Naive thymus-derived CD4-positive, alpha-beta T cell (primary cell): ENCODE data around the gene APCDD1L. TPM values are rescaled to one million over a fixed set of nuclear protein-coding genes. Genes with fewer than 3 reads are reported as not detected.
"Not testable (repeated sequence)": the region's sequence is repeated elsewhere in the genome, so short reads cannot be mapped to it uniquely, and the experiment has no call there.

Source experiments
- ATAC-seq: fragments of 150-1000 bp; cut with Tn5 transposase; 2 replicates; pipeline ENCODE4 v1.10.0; 2021; ENCODE audit warnings: mild to moderate bottlenecking, moderate library complexity
- CTCF ChIA-PET: fragments of 350-600 bp; sonication (Branson Sonifier 250); formaldehyde crosslinking; loops from one replicate; lab custom pipeline; 2021; ENCODE audit warnings: antibody characterized with exemption; lab: Charles Lee
- POLR2A ChIA-PET: fragments of 350-600 bp; sonication (Branson Sonifier 250); formaldehyde crosslinking; loops from one replicate; lab custom pipeline; 2021; ENCODE audit warnings: antibody characterized with exemption, inconsistent platforms; lab: Charles Lee
- DNase-seq, 9 donors: peaks; one replicate each; pipeline versions ENCODE4 v3.0.0 to v3.0.0-alpha.2; 2020 to 2022; ENCODE audit warnings: mixed read lengths in 1 of 9
- H3K27ac ChIP-seq: one replicate; pipeline ENCODE4 v1.7.0; 2013; ENCODE audit warnings: mild to moderate bottlenecking, low read depth, low read length, moderate library complexity
- H3K27me3 ChIP-seq, 2 donors: one replicate each; pipeline ENCODE4 v1.7.0; 2013; ENCODE audit warnings: low read length in 2 of 2, mild to moderate bottlenecking in 2 of 2, moderate library complexity in 2 of 2; ENCODE audit not compliant: control insufficient read depth in 2 of 2, insufficient read depth in 2 of 2
- H3K36me3 ChIP-seq, 3 experiments: 1 replicate in 2 of 3; 2 replicates in 1 of 3; pipeline ENCODE4 v1.7.0; 2013; ENCODE audit warnings: low read length in 3 of 3, mild to moderate bottlenecking in 3 of 3, moderate library complexity in 1 of 3; ENCODE audit not compliant: insufficient read depth in 3 of 3, control insufficient read depth in 2 of 3
- H3K4me1 ChIP-seq, 2 donors: one replicate each; pipeline ENCODE4 v1.7.0; 2013; ENCODE audit warnings: low read length in 2 of 2, mild to moderate bottlenecking in 2 of 2, moderate library complexity in 1 of 2; ENCODE audit not compliant: control insufficient read depth in 2 of 2, insufficient read depth in 2 of 2
- H3K4me3 ChIP-seq: 2 replicates; pipeline ENCODE4 v1.7.0; 2013; ENCODE audit warnings: mild to moderate bottlenecking, low read length
- H3K9me3 ChIP-seq, 3 experiments: 1 replicate in 2 of 3; 2 replicates in 1 of 3; pipeline ENCODE4 v1.7.0; 2013; ENCODE audit warnings: low read length in 3 of 3; ENCODE audit not compliant: control insufficient read depth in 2 of 3
- H3K27ac Mint-ChIP-seq, 9 donors: one replicate each; pipeline ENCODE4 v1.8.0; 2020 to 2022; ENCODE audit warnings: mixed read lengths in 9 of 9, mild to moderate bottlenecking in 8 of 9, moderate library complexity in 5 of 9, inconsistent platforms in 2 of 9
- H3K27me3 Mint-ChIP-seq, 5 donors: one replicate each; pipeline ENCODE4 v1.8.0; 2021 to 2022; ENCODE audit warnings: mixed read lengths in 5 of 5, mild to moderate bottlenecking in 1 of 5
- H3K36me3 Mint-ChIP-seq, 5 donors: one replicate each; pipeline ENCODE4 v1.8.0; 2020 to 2022; ENCODE audit warnings: mixed read lengths in 5 of 5, mild to moderate bottlenecking in 3 of 5, inconsistent platforms in 1 of 5
- H3K4me1 Mint-ChIP-seq, 7 donors: one replicate each; pipeline ENCODE4 v1.8.0; 2020 to 2022; ENCODE audit warnings: mixed read lengths in 7 of 7, mild to moderate bottlenecking in 3 of 7, inconsistent platforms in 1 of 7
- H3K4me3 Mint-ChIP-seq, 10 donors: one replicate each; pipeline ENCODE4 v1.8.0; 2020 to 2022; ENCODE audit warnings: mild to moderate bottlenecking in 10 of 10, mixed read lengths in 10 of 10, moderate library complexity in 6 of 10, inconsistent platforms in 2 of 10
- H3K9me3 Mint-ChIP-seq, 11 donors: one replicate each; pipeline ENCODE4 v1.8.0; 2020 to 2022; ENCODE audit warnings: mixed read lengths in 11 of 11, mild to moderate bottlenecking in 4 of 11, inconsistent platforms in 1 of 11, moderate library complexity in 1 of 11
- intact Hi-C, 2 donors: fragments of 100-400 bp; cut with micrococcal nuclease; formaldehyde crosslinking; loops; one replicate each; pipeline ENCODE4 v1.15.1; 2023
- polyA plus RNA-seq, 2 donors: library from polyadenylated mRNA; unstranded; fragments of 300-500 nt; fragmentation: Illumina TruSeq; gene quantifications; one replicate each; pipeline ENCODE4 v1.2.3, GENCODE V29; 2021
- total RNA-seq, 6 experiments: library from RNA in 5 of 6; stranded (reverse) in 5 of 6; gene quantifications; 1 replicate in 5 of 6; 2 replicates in 1 of 6; pipeline ENCODE4 v1.2.3 and lab custom pipeline; 2021 to 2026

The APCDD1L gene
- total and polyA plus RNA-seq, 7 experiments from 2014 or later: 0.09 to 0.18 TPM; not detected in 5

GRCh38 chr20:58431134-58431533, 84.1 kb downstream of the APCDD1L start:
- Histone ChIP-seq H3K27ac (no peak overlapping the region), H3K9me3 (no peaks in the 10 kb centered on the region), H3K4me1 (peaks cover 0 to 5% of the 10 kb centered on the region in 2 donors), H3K36me3 (peaks cover 0 to 8% (median 4%) of the 10 kb centered on the region in 3 experiments), H3K27me3 (no peaks in the 10 kb centered on the region), H3K4me3 (no peak overlapping the region)
- no peak overlapping the region for H3K27ac Mint-ChIP-seq
- peaks cover 6 to 19% (median 9%) of the 10 kb centered on the region in 5 donors for H3K36me3 Mint-ChIP-seq
- no peak for DNase-seq
- peaks cover 0 to 3% (median 0%) of the 10 kb centered on the region in 11 donors for H3K9me3 Mint-ChIP-seq
- ChIA-PET POLR2A (interaction anchor here (1.0 kb wide), 1 partner anchor 11 kb away, joined by 3 read pairs; no protein-coding TSS in a partner anchor), CTCF (no interaction called here)
- intact Hi-C loops: no loop called here
- ATAC-seq: no peak
- no peaks in the 10 kb centered on the region for H3K27me3 Mint-ChIP-seq
- no peak overlapping the region for H3K4me3 Mint-ChIP-seq
- H3K4me1 Mint-ChIP-seq: peaks cover 18 to 50% (median 44%) of the 10 kb centered on the region in 7 donors

DNA sequence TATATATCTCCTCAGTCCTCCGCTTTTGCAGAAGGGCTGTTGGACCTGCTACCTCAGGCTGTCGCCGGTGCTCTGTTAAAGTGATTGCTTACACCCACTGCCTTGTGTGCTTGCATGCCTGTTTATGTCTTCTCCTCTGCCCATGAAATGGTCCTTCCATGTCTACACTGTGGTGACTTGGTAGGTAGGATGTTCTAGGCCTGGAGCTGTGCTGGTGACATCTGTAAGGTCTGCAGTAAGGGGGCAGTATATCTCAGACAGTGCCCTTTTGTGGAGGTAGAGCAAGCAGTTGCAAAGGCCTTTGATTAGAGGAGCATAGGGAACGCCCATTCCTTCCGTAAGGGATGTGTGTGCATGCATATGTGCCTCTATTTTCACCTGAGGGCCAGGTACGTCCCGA, 85.9 kb downstream of the APCDD1L start:
- no peaks in the 10 kb centered on the region for H3K27me3 Mint-ChIP-seq
- no peak for ATAC-seq
- H3K27ac ChIP-seq: no peak overlapping the region
- no peak overlapping the region for H3K4me3 ChIP-seq
- intact Hi-C loops: no loop called here
- H3K9me3 Mint-ChIP-seq: peaks cover 0 to 3% (median 0%) of the 10 kb centered on the region in 11 donors
- peaks cover 0 to 5% of the 10 kb centered on the region in 2 donors for H3K4me1 ChIP-seq
- no peak for DNase-seq
- peaks cover 8 to 15% (median 11%) of the 10 kb centered on the region in 5 donors for H3K36me3 Mint-ChIP-seq
- peak overlapping the region in 1 of 9 donors; percentile 77 for H3K27ac Mint-ChIP-seq
- ChIA-PET POLR2A (no interaction called here), CTCF (no interaction called here)
- H3K36me3 ChIP-seq: no peaks in the 10 kb centered on the region
- peak overlapping the region in 1 of 10 donors; percentile 26 for H3K4me3 Mint-ChIP-seq
- no peaks in the 10 kb centered on the region for H3K9me3 ChIP-seq
- peaks cover 24 to 46% (median 36%) of the 10 kb centered on the region in 7 donors for H3K4me1 Mint-ChIP-seq
- H3K27me3 ChIP-seq: no peaks in the 10 kb centered on the region

- CTCF ChIA-PET: no interaction called here
- peaks cover 22 to 39% (median 30%) of the 10 kb centered on the region in 7 donors for H3K4me1 Mint-ChIP-seq
- Histone ChIP-seq H3K9me3 (no peaks in the 10 kb centered on the region), H3K4me1 (peaks cover 0 to 5% of the 10 kb centered on the region in 2 donors), H3K27ac (no peak overlapping the region), H3K4me3 (no peak overlapping the region), H3K27me3 (no peaks in the 10 kb centered on the region), H3K36me3 (no peaks in the 10 kb centered on the region)
- H3K36me3 Mint-ChIP-seq: peaks cover 8 to 18% (median 11%) of the 10 kb centered on the region in 5 donors
- DNase-seq: no peak
- H3K27ac Mint-ChIP-seq: peak overlapping the region in 1 of 9 donors; percentile 19
- peaks cover 0 to 3% (median 0%) of the 10 kb centered on the region in 11 donors for H3K9me3 Mint-ChIP-seq
- peak overlapping the region in 1 of 10 donors; percentile 52 for H3K4me3 Mint-ChIP-seq
- intact Hi-C loops: no loop called here
- ATAC-seq: no peak
- POLR2A ChIA-PET: interaction anchor here (0.6 kb wide), 1 partner anchor 511 kb away, joined by 3 read pairs; no protein-coding TSS in a partner anchor
- H3K27me3 Mint-ChIP-seq: no peaks in the 10 kb centered on the region
Observed at GRCh38 chr20:58428364-58428763, 86.8 kb downstream of the APCDD1L start.

DNA sequence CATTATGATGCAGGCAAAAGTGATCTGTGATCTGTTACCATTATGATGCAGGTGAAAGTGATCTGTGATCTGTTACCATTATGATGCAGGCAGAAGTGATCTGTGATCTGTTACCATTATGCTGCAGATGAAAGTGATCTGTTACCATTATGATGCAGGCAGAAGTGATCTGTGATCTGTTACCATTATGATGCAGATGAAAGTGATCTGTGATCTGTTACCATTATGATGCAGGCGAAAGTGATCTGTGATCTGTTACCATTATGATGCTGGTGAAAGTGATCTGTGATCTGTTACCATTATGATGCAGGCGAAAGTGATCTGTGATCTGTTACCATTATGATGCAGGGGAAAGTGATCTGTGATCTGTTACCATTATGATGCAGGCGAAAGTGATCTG, 87.6 kb downstream of the APCDD1L start:
- H3K27ac ChIP-seq, H3K9me3 ChIP-seq, H3K4me1 ChIP-seq, POLR2A ChIA-PET, H3K27ac Mint-ChIP-seq, H3K36me3 ChIP-seq, DNase-seq, ATAC-seq, H3K27me3 ChIP-seq, H3K4me3 Mint-ChIP-seq, H3K9me3 Mint-ChIP-seq, intact Hi-C loops, CTCF ChIA-PET, H3K27me3 Mint-ChIP-seq, H3K4me3 ChIP-seq: not testable (repeated sequence)
- H3K36me3 Mint-ChIP-seq: peaks cover 6 to 18% (median 9%) of the 10 kb centered on the region in 5 donors
- H3K4me1 Mint-ChIP-seq: peaks cover 14 to 31% (median 22%) of the 10 kb centered on the region in 7 donors

- Mint-ChIP-seq H3K36me3 (peaks cover 14 to 28% (median 19%) of the 10 kb centered on the region in 5 donors), H3K27ac (peak overlapping the region in 5 of 9 donors; percentile 19 to 82 (median 29)), H3K9me3 (peaks cover 0 to 3% (median 0%) of the 10 kb centered on the region in 11 donors), H3K4me3 (no peak overlapping the region), H3K4me1 (peaks cover 4 to 23% (median 16%) of the 10 kb centered on the region in 7 donors), H3K27me3 (no peaks in the 10 kb centered on the region)
- Histone ChIP-seq H3K9me3 (no peaks in the 10 kb centered on the region), H3K27ac (no peak overlapping the region), H3K36me3 (peaks cover 0 to 16% (median 3%) of the 10 kb centered on the region in 3 experiments), H3K4me3 (no peak overlapping the region), H3K27me3 (no peaks in the 10 kb centered on the region), H3K4me1 (no peaks in the 10 kb centered on the region)
- ATAC-seq (no peak), DNase-seq (no peak)
- ChIA-PET POLR2A (interaction anchor here (0.7 to 1.3 kb wide), 2 partner anchors 9 to 36 kb away, joined by 3 read pairs; partner anchors contain the start of gene VAPB), CTCF (no interaction called here)
- intact Hi-C loops: no loop called here
Observed at GRCh38 chr20:58424218-58424969, 90.8 kb downstream of the APCDD1L start.

DNA sequence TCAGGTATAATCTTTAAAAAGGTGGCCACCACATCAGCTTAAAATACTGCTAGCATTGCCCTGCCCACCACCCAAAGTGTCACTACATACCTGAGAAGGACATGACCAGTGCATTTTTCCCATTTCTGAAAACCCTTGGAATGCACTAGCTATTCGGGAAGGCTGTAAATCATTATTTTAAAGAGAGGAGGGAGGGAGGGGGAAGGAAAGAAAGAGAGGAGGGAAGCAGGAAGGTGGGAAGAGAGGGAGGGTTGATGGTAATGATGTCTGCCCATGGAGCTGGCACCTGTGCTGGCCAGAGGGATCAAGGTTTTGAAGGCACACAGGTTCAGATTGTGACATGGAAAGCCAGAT, 93.7 kb downstream of the APCDD1L start:
- no peak for ATAC-seq
- H3K9me3 ChIP-seq: no peaks in the 10 kb centered on the region
- no peak for DNase-seq
- no peaks in the 10 kb centered on the region for H3K27me3 Mint-ChIP-seq
- H3K27ac Mint-ChIP-seq: peak overlapping the region in 4 of 9 donors; percentile 18 to 47 (median 36)
- peaks cover 17 to 43% (median 29%) of the 10 kb centered on the region in 5 donors for H3K36me3 Mint-ChIP-seq
- H3K4me3 Mint-ChIP-seq: no peak overlapping the region
- no peak overlapping the region for H3K27ac ChIP-seq
- peaks cover 4 to 5% of the 10 kb centered on the region in 2 donors for H3K4me1 ChIP-seq
- H3K4me1 Mint-ChIP-seq: peaks cover 10 to 45% (median 31%) of the 10 kb centered on the region in 7 donors
- H3K9me3 Mint-ChIP-seq: peaks cover 0 to 1% (median 0%) of the 10 kb centered on the region in 11 donors
- POLR2A ChIA-PET: interaction anchor here (0.5 kb wide), 1 partner anchor 231 kb away, joined by 3 read pairs; no protein-coding TSS in a partner anchor
- H3K27me3 ChIP-seq: no peaks in the 10 kb centered on the region
- intact Hi-C loops: no loop called here
- peaks cover 0 to 25% (median 5%) of the 10 kb centered on the region in 3 experiments for H3K36me3 ChIP-seq
- H3K4me3 ChIP-seq: no peak overlapping the region
- CTCF ChIA-PET: interaction anchor here (1.1 kb wide), 1 partner anchor 18 kb away, joined by 3 read pairs; no protein-coding TSS in a partner anchor
